DMS 273 (cell line): ENCODE data around the gene DAP.
"Not testable (repeated sequence)": the region's sequence is repeated elsewhere in the genome, so short reads cannot be mapped to it uniquely, and the experiment has no call there.

Experiments
- DNase-seq: peaks from one replicate; lab custom pipeline; 2025; ENCODE audit not compliant: unreplicated experiment; lab: John Stamatoyannopoulos, UW

The DAP gene

DNA sequence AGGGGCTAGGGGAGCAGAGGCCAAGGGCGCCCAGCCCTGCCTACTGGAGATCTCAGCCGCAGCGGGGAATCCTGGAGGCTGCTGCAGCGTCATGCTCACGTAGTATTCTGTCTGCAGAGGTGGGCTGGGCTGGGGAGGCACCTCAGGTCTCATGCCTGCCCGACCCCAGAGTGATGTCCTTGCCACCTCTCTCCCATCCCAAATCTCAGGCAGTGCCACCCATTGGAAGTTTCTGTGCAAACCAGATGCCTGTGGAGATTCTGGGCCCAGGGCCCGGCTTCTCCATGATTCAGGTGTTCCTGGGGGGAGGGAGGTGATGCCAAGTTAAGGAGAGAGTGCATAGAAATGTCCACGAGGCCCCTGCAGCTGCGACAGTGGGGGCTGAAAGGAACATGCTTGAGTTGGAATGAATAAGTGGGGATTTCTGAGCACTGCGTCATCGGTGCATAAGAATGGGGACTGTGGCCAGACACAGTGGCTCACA lies 125.1 kb downstream of the DAP start:
- DNase-seq = no peak

DNA sequence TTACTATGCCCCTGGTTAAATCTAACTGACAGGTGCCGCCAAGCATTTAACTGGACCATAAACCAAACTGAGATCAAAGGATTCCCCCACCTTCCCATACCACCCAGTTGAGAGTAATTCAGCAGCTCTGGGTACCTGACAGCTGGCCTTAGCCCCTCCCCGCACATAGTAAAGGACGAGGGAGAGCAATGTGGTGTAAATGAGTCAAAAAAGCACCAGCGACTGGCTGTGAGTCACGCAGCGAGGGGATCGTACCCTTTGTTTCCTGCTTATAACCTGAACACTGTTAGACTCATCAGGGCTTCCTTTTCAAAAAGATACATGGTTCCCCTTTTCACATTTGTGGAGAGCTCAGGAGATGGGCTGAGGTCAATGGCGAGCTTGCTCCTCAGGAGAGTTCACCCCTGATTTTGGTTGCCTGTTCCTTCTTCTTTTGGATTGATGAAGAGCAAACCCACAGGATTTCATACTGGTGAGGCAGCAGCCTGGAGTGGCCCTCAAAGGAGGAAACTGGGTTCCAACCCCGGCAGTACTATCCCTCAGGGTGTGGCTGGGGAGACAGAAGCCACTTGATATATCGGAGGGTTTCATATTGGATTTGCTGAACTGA lies 125.7 kb downstream of the DAP start:
- no peak for DNase-seq

DNA sequence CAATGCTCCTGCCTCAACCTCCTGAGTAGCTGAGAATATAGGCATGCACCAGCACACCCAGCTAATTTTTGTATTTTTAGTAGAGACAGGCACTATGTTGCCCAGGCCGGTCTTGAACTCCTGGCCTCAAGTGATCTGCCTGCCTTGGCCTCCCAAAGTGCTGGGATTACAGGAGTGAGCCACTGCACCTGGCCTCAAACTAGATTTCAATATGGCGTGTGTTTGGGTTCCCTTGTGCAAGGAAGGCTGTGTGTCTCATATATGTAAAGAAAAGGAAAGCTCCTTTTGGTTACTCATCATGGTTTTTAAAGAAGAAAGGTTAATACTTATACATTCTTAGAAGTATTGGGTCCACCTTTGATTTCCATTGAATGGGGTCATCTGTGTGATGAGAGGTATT lies 126.5 kb downstream of the DAP start:
- no peak for DNase-seq

DNA sequence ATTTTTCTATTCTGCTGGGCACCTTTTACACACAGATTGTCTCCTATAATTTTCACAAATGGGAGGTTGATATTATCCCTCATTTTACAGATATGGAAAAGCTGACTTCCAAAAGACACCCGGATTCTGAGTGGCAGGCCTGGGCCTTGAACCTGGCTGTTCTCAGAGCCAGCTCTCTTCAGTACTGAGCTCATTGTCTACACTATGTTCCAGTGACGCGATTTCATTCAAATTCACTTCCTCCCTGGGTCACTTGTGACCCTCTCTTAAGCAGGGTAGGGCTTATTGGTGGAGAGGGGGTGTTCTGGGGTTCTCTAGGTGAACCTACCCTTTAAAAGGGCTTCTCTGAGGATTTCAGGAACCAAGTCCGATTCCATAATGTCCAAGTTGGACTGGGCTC lies 127.0 kb downstream of the DAP start:
- no peak for DNase-seq

DNA sequence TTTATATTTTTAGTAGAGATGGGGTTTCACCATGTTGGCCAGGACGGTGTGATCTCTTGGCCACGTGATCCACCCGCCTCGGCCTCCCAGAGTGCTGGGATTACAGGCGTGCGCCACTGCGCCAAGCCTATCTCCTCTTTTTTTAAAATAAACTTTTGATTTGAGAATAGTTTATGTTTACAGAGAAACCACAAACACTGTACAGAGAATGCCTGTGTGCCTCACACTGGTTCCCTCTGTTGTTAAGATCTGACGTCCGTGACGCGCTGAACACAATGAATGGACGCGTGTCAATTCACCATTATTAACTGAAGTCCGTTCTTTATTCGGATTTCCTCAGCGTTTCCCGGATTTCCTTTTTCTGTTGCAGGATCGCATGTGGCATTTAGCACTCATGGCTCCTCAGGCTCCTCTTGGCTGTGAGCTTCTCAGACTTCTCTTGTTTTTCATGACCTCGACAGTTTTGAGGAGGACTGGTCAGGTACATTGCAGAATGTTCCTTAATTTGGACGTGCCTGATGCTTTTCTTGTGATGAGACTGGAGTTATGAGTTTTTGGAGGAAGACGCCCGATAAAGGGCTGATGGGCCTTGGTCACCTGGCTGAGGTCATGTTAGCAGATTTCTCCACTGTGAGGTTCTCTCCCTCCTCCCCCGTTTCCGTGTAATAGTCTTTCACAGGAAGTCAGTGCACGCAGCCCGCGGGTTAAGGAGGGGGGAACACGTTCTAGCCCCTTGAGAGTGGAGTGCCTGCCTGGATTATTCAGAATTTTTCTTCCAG lies 127.6 kb downstream of the DAP start:
- DNase-seq = no peak

DNA sequence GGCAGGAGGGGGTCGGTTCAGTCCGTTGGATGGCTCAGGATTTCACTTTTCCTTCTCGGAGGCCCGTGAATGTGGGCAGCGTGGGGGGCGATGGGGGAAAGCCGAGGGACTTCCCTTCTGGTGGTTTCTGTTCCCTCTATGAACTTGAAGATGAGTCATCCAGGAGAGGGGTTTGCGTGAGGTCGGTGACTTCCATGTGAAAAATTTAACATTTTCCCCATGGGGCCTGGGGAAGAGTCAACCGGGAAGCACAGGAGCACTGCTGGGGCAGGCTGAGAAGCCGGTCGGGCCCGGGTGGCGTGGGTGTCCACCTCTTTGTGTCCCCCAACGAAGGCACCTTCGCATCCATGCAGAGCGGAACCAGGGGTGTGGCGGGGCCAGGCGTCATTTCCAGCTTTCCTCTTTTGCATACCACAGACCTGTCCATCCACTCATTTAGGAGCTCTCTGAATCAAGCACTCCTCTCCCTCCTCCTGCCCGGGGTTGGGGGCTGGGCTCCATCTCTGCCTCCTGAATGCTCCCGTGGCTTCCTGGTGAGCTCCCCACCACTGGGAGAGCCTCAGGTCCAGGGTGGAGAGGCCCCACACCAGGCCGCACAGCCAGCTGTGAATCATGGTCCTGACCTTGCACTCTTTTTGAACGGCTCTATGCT lies 128.8 kb downstream of the DAP start:
- DNase-seq = no peak

DNA sequence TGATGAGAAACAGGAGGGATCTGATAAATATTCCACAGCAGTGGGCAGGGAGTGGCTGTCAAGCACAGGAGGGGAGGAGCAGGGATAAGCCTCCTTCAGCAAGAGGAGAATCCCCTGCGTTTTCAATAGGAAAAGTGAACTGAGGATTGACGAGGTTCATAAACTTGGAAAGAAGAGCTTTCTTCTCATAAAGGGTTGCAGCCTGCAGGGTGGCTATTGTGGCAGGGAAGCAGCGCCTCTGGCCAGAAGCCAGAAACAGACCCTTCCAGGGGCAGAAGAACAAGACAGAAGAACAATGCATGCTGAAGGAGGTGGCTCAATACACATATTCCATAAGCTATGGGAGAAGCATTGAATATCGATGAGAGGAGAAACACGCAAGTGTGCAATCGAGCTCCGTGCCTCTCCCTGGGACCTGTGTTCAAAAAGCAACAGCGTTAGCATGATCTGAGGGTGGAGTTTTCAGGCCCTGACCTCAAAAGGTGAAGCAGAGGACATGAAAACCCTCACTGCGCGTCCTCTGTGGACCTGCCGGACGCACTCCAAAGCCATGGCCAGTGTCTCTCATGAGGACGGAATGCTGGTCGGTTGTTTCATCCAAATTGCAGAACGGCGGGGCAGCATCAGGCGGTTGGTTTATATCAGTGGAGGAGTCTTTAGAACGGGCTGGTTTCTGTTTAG lies 129.6 kb downstream of the DAP start:
- no peak for DNase-seq

DNA sequence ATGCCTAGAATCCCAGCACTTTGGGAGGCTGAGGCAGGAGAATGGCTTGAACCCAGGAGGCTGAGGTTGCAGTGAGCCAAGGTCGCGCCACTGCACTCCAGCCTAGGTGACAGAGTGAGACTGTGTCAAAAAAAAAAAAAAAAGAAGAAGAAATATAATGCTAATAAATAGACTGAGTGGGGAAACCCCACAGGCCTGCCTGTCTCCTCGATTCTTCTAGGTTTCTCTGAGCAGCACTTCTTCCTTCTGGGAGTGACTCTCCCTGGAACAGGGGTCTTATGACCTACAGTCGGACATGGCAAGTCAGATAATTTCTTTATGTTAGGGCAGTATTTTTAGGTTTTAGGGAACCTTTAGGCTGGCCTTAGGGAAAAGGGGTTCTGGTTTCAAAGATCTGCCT lies 130.3 kb downstream of the DAP start:
- not testable (repeated sequence) for DNase-seq

DNA sequence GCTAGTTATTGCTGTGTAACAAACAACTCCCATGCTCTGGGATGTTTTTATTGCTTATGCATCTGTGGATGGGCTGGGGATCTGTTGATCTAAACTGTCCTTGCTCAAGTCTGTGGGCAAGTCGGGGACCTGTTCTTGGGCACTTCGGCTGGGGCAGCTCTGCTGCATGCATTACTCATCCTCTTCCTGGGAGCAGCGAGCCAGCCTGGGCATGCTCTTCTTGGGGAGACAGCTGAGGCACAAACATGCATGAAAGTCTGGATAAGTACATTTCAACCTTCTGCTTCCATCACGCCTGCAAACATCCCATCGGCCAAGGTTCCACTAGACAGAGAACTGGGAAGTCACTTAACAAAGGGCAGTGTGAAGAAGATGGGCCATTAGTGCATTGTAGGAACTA lies 130.9 kb downstream of the DAP start:
- DNase-seq = no peak

DNA sequence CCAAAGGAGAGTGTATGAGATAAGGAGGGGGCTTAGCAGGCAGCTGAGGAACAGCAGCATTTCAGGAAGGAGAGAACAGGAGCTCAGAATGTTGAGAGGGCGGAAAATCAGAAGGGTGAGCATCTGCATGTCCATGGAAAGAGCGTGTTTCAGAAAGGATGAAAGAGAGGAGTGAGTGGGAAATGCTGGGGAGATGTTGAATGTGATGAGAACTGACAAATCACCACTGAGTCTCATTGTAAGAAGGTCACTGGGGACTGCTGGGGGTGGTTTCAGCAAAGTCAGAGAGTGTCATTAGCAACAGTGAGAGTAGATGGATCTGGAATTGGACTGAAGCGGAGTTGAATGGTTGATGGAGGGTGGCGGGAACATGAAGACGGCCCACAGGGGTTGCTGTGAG lies 131.4 kb downstream of the DAP start:
- no peak for DNase-seq
